8988T (cell line): ENCODE data around the gene FAHD2A.
"Not testable (repeated sequence)": the region's sequence is repeated elsewhere in the genome, so short reads cannot be mapped to it uniquely, and the experiment has no call there.

ENCODE experiments used
- DNase-seq: peaks from one replicate; pipeline ENCODE4 v3.0.0; 2011

Gene FAHD2A

DNA sequence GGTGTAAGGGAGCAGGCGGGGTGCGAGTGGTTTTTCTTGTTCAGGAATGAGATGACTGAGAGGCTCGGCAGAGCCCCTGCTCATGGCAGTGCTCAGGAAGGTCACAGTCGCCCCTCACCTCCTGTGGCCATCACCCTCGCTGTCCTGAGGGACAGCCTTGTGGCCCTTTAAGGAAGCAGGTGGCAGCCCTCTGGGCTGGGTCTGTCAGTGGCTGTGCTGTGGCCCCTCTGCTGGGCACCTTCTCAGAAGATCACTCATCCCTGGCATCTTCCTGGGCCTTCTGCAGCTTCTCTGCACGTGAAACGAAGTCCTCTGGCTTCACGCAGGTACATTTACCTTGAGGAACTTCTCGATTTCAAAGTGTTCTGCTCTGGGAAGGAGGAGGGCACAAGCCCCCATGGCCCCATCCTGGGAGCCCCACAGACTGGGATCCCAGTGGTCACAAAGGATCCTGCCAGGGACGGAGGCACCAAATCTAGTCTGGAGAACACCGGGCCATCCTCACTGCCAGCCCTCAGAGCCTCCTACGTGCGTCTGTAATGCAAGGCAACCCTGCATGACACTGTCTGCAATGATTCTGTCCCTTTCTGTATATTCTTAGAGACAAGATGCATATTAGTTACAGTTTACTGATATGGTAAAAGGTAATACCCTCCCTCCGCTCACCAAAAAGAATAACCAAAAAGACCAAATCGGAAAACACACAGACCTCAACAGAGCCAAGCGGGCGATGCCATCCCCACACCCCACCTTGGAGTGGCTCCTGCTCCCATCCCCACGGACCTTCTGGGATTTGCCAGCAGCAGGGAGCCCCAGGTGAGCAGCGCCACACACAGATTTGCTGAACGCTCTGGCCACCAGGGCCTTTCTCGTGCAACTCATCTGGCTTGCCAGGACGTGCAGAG is 25.9 kb upstream of the FAHD2A start:
- DNase-seq, result no peak

DNA sequence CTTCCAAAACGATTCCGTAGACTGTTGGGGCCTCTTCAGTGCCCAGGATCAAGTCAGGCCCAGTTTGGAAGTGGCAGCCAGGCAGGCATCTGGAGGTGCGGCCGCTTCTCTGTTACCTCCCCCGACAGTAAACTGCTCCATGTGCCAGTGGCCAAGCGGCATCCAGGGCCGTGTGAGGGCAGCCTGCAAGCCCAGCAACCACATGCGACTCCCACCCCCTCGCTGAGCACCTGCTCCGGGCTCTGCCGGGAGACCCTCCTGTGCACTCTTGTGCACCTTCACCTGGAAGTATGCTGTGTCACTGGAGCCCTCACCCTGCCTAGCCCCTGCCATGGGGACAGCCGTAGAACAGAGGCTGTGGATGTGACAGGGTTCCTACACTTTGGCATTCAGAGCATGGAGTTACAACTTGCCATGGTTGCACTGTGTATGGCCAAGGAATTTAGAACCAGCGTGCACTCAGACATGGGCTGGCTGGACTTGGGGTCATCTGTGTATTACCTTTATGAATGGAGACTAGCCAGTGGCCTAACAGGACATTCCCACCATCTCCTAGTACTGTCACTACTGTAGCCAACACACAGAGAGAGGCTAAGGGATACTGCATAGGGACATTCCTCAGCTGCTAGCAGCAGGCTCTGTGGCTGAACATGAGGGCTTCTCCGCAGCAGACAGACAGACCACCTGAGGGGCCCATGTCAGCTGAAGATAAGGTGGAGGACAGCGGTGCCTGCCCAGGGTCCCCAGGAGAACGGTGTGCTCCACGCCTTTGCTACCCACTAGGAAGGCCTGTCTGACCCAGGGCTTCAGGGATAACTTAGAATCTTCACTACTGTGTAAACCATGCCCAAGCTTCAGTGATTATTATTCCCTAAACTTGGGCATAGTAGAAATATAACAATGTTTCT is 25.0 kb upstream of the FAHD2A start:
- DNase-seq, result no peak

DNA sequence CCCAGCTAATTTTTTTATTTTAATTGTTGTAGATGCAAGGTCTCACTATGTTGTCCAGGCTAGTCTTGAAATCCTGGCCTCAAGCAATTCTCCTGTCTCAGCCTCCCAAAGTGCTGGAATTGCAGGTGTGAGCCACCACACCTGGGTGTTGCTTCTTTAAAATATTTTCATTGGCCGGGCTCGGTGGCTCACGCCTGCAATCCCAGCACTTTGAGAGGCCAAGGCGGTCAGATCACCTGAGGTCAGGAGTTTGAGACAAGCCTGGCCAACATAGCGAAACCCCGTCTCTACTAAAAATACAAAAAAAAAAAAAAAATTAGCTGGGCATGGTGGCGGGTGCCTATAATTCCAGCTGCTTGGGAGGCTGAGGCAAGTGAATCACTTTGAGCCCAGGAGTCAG is 24.2 kb upstream of the FAHD2A start:
- not testable (repeated sequence) for DNase-seq

DNA sequence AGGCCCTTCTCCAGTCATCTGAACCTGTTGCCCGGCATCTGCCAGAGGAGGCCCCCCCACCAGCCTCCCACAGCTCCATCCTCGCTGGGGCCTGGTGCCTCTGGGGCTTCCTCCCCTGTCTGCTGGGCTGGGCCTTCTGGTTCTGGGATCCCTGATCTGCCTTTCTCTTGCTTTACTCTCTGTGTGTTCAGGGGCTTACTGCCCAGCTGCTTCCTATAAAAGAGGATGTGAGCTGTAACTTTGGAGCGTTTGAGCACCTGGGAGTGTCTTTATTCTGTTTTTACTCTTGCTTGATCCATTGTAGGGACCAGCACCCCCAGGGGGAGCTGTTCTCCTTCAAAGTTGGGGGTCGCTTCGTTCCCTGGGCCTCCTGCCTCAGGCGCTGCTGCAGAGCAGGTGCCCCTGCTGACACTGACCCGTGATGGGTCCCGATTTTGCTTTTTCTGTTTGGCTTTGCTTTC is 23.1 kb upstream of the FAHD2A start:
- no peak for DNase-seq

DNA sequence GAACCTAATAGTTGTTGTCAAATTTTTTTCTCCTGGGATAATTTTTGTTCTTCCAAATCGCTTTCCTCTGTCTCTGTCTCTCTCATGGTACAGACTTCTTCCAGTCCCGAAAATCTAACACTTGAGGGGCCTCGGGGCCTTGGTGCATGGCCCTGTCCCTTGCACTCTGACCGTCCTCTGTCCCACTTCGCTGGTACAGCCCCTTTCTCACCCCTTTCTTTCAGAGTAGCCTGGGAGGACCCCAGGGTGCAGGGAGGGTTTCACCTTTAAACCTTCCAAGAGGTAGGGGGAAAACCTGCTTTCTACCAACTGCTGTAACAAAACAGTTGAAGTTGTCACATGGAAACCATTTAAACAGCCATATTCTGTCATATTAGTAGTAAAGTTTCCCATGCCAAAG is 22.2 kb upstream of the FAHD2A start:
- no peak for DNase-seq

DNA sequence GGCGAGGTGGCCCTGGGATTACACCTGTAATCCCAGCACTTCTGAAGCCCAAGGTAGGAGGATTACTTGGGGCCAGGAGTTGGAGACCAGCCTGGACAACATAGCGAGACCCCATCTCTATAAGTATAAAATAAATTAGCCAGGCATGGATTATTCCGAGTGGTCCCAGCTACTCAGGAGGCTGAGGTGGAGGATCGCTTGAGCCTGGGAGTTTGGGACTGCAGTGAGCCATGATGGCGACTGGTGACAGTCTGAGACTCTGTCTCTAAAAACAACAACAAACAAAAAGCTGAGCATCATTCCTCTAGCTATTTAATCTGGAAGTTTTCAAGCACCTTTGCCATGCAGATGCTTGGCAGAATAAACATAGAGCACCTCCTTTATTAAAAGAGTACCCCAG is 21.8 kb upstream of the FAHD2A start:
- DNase-seq, result no peak

DNA sequence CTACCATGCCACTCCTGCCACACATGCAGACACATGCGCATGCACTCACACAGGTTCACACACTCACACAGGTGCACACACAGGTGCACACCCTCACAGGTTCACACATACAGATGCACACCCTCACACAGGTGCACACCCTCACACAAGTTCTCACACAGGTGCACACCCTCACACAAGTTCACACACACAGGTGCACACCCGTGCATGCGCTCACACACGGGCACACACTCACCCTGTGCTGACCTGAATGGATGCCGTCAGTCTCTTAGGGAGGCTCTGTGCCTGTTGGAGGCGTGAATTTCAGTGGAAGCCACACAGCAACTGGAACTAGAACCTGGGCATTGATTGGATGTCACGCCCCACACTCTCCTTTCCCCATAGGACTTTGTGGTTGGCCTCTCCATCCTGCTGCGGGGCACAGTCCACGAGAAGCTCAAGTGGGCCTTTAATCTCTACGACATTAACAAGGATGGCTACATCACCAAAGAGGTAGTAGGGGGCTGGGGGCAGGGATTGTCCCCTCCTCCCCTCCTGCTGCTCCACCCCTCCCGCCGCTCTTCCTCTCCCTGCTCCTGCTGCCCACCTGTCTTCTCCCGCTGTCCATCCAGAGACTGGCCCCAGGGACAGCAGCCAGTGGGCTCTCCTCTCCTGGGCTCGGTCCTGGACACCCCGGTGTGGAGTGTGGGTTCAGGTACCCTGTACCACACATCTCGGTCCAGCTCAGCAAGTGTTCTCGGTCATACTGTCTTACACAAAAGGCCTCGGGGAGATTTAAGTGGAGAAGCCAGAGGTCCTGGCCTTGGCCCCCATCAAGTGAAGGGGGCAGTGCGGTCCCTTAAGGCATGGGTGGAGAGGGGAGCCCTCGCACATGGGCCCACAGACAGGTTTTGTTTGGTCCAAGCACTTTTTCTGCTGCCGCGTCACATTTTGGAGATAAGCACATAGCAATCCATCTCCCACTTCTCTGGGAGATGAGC is 21.0 kb upstream of the FAHD2A start:
- DNase-seq, result no peak

DNA sequence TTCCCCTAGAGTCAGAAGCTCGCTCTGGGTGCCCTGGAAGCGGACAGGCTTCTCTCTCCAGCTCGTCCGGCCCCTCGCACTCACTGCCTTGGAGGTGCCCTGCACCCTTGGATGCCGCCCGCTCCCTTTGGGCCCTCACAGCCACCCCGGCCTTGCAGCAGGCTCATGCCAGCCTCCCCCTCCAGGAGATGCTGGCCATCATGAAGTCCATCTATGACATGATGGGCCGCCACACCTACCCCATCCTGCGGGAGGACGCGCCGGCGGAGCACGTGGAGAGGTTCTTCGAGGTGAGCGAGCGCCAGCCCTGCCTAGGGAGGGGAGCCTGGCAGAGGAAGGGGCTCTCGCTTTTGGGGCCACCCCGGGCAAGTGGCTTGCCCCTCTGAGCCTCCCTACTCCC is 20.3 kb upstream of the FAHD2A start:
- DNase-seq, result no peak

DNA sequence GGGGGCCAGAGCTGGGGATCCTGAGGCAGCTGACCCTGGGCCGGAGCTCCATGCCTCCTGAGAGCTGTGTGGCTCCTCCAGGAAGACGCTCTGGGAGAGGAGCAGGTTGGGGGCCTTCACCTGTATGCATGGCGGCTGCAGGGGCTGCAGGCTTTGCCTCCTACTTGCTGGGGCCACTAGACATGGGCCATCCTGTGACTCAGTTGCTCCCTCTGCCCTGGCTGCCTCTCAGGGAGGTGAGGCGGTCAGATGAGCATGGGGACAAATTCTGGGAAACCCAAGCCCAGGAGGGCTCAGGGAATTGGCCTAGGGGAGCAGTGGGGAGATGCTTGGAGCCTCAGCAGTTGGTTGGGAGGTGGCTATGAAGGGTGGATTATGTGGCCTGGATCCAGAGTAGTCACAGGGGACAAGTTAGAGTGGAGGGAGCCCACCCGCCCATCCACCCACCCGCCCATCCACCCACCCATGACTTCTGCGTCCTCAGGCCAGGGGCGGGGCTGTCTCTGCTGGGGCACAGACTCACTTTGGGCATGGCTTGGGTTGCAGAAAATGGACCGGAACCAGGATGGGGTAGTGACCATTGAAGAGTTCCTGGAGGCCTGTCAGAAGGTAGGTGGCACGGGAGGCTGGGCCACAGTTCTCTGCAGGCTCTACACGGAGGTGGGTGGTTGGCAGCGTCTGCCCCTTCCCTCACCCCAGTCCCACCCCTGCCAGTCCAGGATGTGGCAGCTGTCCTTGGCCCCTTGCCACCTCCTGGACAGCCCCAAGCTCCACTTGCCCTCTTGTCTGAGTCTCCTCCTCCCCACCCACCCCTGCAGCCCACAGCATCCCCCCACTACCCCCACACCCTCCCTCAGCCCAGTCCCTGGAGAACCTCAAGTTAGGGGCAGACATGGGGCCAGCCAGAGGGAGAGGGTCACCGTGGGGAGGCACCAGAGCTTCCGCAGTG is 19.5 kb upstream of the FAHD2A start:
- DNase-seq, result no peak

DNA sequence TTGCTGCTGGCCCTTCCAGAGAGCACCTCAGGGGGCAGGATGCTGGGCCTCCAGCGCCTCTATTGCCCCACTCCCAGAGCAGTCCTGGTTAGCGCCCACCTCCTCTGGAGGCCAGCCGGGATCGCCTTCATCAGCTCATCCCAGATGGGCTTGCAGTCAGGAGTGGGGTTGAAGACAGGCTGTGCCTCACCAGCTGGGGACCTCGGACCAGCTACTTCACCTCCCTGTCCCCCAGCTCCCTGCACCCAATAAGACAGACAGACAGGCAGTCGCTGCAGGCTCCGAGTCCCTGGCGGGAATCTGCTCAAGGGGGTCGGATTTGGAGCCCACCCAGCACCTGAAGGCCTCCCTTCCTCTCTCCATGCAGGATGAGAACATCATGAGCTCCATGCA is 18.9 kb upstream of the FAHD2A start:
- DNase-seq, result no peak

DNA sequence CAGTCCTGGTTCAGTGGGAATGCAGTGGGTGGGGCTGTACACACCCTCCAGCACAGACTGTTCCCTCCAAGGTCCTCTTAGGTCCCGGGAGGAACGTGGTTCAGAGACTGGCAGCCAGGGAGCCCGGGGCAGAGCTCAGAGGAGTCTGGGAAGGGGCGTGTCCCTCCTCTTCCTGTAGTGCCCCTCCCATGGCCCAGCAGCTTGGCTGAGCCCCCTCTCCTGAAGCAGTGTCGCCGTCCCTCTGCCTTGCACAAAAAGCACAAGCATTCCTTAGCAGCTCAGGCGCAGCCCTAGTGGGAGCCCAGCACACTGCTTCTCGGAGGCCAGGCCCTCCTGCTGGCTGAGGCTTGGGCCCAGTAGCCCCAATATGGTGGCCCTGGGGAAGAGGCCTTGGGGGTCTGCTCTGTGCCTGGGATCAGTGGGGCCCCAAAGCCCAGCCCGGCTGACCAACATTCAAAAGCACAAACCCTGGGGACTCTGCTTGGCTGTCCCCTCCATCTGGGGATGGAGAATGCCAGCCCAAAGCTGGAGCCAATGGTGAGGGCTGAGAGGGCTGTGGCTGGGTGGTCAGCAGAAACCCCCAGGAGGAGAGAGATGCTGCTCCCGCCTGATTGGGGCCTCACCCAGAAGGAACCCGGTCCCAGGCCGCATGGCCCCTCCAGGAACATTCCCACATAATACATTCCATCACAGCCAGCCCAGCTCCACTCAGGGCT is 17.5 kb upstream of the FAHD2A start:
- DNase-seq, result no peak

DNA sequence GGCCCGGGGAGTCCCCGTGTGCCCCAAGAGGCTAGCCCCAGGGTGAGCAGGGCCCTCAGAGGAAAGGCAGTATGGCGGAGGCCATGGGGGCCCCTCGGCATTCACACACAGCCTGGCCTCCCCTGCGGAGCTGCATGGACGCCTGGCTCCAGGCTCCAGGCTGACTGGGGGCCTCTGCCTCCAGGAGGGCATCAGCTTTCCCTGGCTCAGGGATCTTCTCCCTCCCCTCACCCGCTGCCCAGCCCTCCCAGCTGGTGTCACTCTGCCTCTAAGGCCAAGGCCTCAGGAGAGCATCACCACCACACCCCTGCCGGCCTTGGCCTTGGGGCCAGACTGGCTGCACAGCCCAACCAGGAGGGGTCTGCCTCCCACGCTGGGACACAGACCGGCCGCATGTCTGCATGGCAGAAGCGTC is 16.9 kb upstream of the FAHD2A start:
- DNase-seq, result no peak

DNA sequence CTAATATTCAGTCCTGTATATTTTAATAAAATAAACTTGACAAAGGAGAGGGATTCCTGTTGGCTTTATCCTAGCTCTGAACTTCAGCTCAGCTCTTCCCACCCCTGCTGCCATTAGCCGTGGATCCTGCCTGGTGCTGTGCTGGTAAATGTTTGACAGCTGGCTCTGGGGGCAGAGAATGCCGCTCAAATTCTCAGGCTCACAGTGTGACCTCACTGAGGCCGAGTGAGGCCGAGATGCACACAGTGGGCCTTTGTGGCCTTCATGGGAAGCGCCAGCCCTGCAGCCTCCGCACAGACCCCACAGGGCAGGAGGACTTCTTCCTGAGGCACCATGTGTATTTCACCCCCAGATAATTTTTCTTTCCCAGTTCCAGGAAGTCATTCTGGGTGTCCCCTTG is 16.5 kb upstream of the FAHD2A start:
- DNase-seq, result no peak

DNA sequence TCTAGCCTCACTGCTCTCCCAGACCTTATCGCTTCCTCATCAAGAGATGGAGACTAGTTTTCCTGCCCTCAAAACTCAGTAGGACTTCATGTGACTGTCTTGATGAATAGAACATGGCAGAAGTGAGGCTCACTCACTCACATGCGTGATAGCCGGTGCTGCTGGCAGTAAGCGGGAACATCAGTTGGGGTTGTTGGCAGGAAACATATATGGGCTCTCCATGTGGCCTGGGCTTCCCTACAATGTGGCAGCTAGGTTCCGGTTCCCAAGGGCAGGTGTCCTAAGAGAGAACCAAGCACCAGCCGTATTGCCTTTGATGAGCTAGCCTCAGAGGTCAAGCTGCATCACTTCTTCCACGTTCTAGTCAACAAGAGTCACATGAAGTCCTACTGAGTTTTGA is 15.2 kb upstream of the FAHD2A start:
- DNase-seq, result no peak

DNA sequence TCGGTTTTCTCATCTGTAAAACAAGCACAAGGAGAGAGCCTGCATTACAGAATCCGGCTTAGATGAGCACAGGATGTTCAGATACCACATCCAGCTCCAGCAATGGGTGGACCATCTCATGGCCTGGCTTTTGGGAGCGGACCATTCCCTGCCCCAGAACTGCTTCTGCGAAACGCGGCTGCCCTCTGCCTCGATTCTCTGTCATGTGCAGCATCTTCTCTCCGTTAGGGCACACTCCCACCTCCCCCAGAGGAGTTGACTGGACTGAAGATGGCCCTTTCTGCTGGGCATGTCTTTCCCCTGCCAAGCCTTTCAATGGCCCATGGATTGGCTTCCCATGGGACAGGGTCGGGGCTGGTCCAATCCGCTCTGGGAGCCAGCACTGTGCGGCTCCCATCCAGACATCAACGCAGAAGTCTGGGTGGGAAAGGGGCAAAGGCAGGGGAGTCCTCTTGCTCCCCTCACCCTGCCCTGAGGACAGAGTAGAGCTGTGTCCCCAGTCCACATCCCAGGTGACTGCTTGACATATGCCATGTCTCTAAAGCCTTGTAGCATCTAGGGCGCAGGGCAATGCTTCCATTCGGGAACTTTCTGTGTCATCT is 14.3 kb upstream of the FAHD2A start:
- DNase-seq, result no peak

DNA sequence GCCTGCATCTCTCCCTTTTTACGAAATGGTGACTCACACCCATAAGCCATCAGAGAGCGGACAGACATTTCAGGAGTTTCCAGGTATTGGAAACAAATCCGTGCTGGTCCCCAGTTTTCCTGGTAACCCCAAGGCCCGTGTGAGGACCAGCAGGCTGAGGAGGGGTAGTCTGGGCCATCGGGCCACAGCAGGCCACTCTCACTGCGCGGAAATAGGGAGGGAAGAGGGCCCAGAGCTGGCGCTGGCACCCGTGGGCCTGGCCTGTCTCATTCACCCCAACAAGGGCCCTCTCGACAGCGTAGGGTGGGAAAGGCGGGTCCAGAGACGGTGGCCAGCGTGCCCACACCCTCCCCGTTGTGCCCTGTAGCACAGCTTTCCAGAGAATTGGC is 13.7 kb upstream of the FAHD2A start:
- DNase-seq, result no peak

DNA sequence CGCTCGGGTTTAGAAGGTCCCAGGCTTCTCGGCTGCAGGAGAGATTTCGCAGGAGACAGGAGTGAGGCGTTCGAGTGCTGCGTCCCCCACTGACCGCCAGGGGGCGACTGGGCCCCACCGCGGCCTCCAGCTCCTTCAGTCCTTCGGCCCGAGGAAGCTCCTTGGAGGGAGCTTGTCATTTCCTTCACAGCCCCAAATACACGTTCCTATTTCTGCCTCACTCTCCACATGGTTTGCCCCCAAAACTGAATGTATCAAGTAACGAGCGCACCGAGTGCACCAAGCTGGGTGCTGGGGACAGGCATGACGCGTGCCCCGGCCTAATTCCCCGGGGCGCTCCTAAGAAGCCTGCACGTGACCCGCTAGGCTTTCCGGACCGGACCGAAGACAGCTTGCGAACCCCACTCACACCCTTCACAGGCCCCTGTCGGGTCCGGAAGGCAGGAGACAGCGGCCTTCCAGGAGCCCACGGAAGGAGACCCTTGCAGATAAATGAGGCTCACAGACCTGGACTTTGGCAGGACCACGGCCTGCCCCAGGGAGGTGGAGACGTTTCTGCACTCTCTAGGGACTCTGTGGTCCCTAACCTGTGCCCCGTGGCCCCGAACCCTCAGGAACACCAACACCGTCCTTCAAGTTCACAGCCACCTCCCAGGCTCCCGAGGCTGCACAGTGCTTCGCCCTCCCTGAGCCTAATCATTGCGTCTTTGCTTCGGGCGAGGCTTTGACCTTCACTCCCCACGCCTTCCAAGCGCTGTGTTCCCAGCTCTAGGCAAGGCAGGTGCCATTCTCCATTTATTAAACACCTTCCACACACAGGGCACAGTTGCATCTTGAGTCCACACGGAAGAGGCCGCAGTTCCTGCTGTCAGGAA is 13.0 kb upstream of the FAHD2A start:
- DNase-seq, result peak; percentile 77

DNA sequence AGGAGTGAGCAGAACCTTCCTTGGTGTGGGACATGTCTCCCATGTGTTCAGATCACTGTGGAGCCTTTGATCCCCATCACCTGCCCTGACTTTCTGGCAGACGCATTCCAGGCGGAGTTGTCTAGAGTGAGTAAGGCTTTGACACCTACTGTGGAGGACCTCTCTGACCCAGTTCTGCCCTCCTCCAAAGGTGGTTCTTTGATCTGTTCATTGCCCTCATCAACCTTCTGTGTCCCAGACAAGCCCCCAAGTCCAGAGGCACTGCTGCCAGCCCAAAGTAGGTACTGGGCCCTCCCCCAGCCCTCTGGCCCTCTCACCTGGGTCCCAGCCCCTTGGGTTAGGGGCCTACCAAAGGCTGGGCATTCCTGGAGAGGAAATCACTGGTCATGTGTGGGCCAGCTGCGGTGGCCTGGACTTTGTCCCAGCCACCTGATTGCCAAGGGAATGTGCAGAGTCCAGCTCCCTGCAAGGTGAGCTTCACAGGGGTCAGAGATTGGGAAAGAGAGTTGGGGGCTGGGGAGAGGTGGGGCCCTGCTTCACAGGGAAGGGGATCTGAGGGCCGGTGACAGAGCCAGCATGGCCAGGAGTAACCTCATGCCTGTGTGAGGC is 12.1 kb upstream of the FAHD2A start:
- no peak for DNase-seq

DNA sequence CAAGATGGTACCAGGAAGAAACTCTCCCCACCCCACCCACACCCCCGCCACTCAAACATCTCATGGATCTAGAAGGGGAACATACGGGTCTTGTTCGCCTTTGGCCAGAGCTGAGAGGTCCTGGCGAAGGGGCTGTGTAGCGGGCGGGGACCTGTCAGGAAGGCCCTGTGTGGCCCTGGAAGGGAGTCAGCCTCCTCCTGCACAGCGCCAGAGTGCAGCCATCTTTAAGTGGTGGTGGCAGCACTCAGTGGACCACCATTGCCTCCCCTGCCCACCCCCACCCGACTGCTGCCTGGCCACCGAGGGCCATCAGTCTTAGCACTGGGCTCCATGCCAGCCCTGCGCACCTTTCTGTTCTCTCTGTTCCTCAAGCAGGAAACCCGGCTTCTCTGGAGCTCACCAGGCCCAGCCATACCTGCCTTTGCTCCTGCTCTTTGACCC is 11.6 kb upstream of the FAHD2A start:
- no peak for DNase-seq
